ENCODE measurements around the gene SEMG1.

Gene SEMG1

DNA sequence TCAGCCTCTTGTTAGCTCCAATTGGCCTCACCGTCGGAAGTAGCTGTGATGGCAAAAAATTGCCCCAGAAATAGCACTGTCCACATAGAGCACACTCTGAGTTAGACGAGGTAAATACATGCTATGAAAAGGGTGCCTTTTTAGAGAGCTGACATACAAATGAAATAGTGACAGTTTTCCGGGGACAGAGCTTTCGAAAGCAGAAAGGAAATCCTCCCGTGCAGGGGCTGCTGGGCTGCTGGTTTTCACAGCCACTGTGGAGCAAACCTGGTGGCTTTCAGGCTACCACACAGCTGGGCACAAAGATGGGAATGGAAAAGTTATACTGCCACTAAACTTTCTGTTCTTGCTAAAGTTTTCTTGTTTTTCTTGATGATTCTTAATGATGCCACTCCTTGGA lies 39.3 kb downstream of the SEMG1 start:
- ChIA-PET CTCF (no interaction called here), POLR2A (no interaction called here)
- Histone ChIP-seq H3K27ac (ENCODE audit: insufficient read depth in 1 of 2, low read depth in 1 of 2, low read length in 2 of 2, poor library complexity in 1 of 2, severe bottlenecking in 2 of 2) (no peak overlapping the region), H3K9me3 (ENCODE audit: control extremely low read depth in 1 of 5, control insufficient read depth in 4 of 5, insufficient read depth in 2 of 5, low read depth in 1 of 5, low read length in 4 of 5) (no peaks in the 10 kb centered on the region), H3K27me3 (replicated peaks in 2 of 5; ENCODE audit: control insufficient read depth in 4 of 5, insufficient read depth in 5 of 5, low read length in 4 of 5) (peaks cover 5 to 28% (median 12%) of the 10 kb centered on the region in 5 experiments), H3K4me1 (ENCODE audit: control extremely low read depth in 1 of 4, control insufficient read depth in 4 of 4, insufficient read depth in 4 of 4, low read length in 3 of 4) (peaks cover 0 to 4% (median 0%) of the 10 kb centered on the region in 4 experiments), H3K36me3 (ENCODE audit: control insufficient read depth in 4 of 4, insufficient read depth in 4 of 4, low read length in 3 of 4) (no peaks in the 10 kb centered on the region), H3K4me3 (ENCODE audit: control insufficient read depth in 1 of 7, extremely low read depth in 1 of 7, insufficient read depth in 4 of 7, low read depth in 2 of 7, low read length in 6 of 7) (peak overlapping the region in 1 of 7 experiments; percentile 23)
- WGBS (ENCODE audit: insufficient coverage): 13% methylated on average over 4 of the region's 6 CpGs
- no peak for DNase-seq

DNA sequence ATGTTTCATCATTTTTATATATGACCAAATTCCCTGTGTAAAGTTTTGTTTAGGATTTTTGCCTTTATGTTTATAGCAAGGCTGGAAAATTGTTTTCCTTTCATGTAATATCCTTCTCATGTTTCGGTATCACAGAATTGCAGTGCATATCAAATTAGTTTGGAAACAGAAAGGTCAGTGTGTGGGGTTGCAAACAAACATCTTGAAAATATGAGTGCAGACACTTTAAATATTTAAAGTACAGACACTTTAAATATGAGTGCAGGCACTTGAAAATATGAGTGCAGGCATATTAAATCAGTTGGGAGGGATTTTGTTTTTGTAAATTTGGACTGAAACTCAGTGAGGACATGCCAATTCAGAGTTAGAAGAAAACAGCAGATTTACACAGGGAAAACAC lies 41.0 kb downstream of the SEMG1 start:
- no peak for DNase-seq
- CTCF ChIA-PET: interaction anchor here (0.7 kb wide), 1 partner anchor 48 kb away, joined by 3 read pairs; no protein-coding TSS in a partner anchor
- POLR2A ChIA-PET: no interaction called here
- Histone ChIP-seq H3K4me3 (ENCODE audit: control insufficient read depth in 1 of 7, extremely low read depth in 1 of 7, insufficient read depth in 4 of 7, low read depth in 2 of 7, low read length in 6 of 7) (no peak overlapping the region), H3K27me3 (replicated peaks in 2 of 5; ENCODE audit: control insufficient read depth in 4 of 5, insufficient read depth in 5 of 5, low read length in 4 of 5) (peaks cover 5 to 22% (median 12%) of the 10 kb centered on the region in 5 experiments), H3K4me1 (ENCODE audit: control extremely low read depth in 1 of 4, control insufficient read depth in 4 of 4, insufficient read depth in 4 of 4, low read length in 3 of 4) (peaks cover 0 to 8% (median 0%) of the 10 kb centered on the region in 4 experiments), H3K9me3 (ENCODE audit: control extremely low read depth in 1 of 5, control insufficient read depth in 4 of 5, insufficient read depth in 2 of 5, low read depth in 1 of 5, low read length in 4 of 5) (no peaks in the 10 kb centered on the region), H3K36me3 (ENCODE audit: control insufficient read depth in 4 of 4, insufficient read depth in 4 of 4, low read length in 3 of 4) (no peaks in the 10 kb centered on the region), H3K27ac (ENCODE audit: insufficient read depth in 1 of 2, low read depth in 1 of 2, low read length in 2 of 2, poor library complexity in 1 of 2, severe bottlenecking in 2 of 2) (no peak overlapping the region)
- no CpG with 5 or more reads among the region's 1 CpG for WGBS (ENCODE audit: insufficient coverage)

DNA sequence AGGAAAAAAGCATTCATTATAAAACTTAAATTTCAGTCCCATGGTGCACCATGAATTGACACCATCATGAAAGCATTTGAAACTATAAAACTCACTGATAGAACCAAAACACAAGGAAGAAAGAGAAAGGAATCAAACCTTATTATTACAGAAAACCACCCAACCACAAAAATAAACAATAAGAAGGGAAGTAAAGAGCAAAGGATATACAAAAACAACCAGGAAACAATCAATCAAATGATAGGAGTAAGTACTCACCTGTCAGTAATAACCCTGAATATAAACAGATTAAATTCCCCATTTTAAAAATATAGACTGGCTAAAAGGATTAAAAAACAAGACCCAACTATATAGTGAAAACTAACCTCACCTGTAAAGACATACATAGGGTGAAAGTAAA lies 41.8 kb downstream of the SEMG1 start:
- CTCF ChIA-PET: interaction anchor here (0.7 kb wide), 1 partner anchor 48 kb away, joined by 3 read pairs; no protein-coding TSS in a partner anchor
- DNase-seq: no peak
- POLR2A ChIA-PET: no interaction called here
- H3K27ac ChIP-seq (ENCODE audit: insufficient read depth in 1 of 2, low read depth in 1 of 2, low read length in 2 of 2, poor library complexity in 1 of 2, severe bottlenecking in 2 of 2): no peak overlapping the region
- peaks cover 3 to 22% (median 13%) of the 10 kb centered on the region in 5 experiments for H3K27me3 ChIP-seq (replicated peaks in 2 of 5; ENCODE audit: control insufficient read depth in 4 of 5, insufficient read depth in 5 of 5, low read length in 4 of 5)
- H3K4me1 ChIP-seq (ENCODE audit: control extremely low read depth in 1 of 4, control insufficient read depth in 4 of 4, insufficient read depth in 4 of 4, low read length in 3 of 4): peaks cover 0 to 8% (median 0%) of the 10 kb centered on the region in 4 experiments
- H3K9me3 ChIP-seq (ENCODE audit: control extremely low read depth in 1 of 5, control insufficient read depth in 4 of 5, insufficient read depth in 2 of 5, low read depth in 1 of 5, low read length in 4 of 5): no peaks in the 10 kb centered on the region
- no peaks in the 10 kb centered on the region for H3K36me3 ChIP-seq (ENCODE audit: control insufficient read depth in 4 of 4, insufficient read depth in 4 of 4, low read length in 3 of 4)
- no peak overlapping the region for H3K4me3 ChIP-seq (ENCODE audit: control insufficient read depth in 1 of 7, extremely low read depth in 1 of 7, insufficient read depth in 4 of 7, low read depth in 2 of 7, low read length in 6 of 7)

- Histone ChIP-seq H3K9me3 (ENCODE audit: control extremely low read depth in 1 of 5, control insufficient read depth in 4 of 5, insufficient read depth in 2 of 5, low read depth in 1 of 5, low read length in 4 of 5) (no peaks in the 10 kb centered on the region), H3K4me3 (ENCODE audit: control insufficient read depth in 1 of 7, extremely low read depth in 1 of 7, insufficient read depth in 4 of 7, low read depth in 2 of 7, low read length in 6 of 7) (no peak overlapping the region), H3K27ac (ENCODE audit: insufficient read depth in 1 of 2, low read depth in 1 of 2, low read length in 2 of 2, poor library complexity in 1 of 2, severe bottlenecking in 2 of 2) (no peak overlapping the region), H3K27me3 (replicated peaks in 2 of 5; ENCODE audit: control insufficient read depth in 4 of 5, insufficient read depth in 5 of 5, low read length in 4 of 5) (peaks cover 3 to 16% (median 6%) of the 10 kb centered on the region in 5 experiments), H3K36me3 (ENCODE audit: control insufficient read depth in 4 of 4, insufficient read depth in 4 of 4, low read length in 3 of 4) (no peaks in the 10 kb centered on the region), H3K4me1 (ENCODE audit: control extremely low read depth in 1 of 4, control insufficient read depth in 4 of 4, insufficient read depth in 4 of 4, low read length in 3 of 4) (peaks cover 0 to 4% (median 0%) of the 10 kb centered on the region in 4 experiments)
- POLR2A ChIA-PET: no interaction called here
- CTCF ChIA-PET: no interaction called here
- DNase-seq: peak in 1 of 3 donors; percentile 13
- 28% methylated on average over 4 of the region's 5 CpGs for WGBS (ENCODE audit: insufficient coverage)
These were observed 45.2 kb downstream of the SEMG1 start for GRCh38 chr20:45251884-45252560.

- H3K27me3 ChIP-seq (replicated peaks in 2 of 5; ENCODE audit: control insufficient read depth in 4 of 5, insufficient read depth in 5 of 5, low read length in 4 of 5): peaks cover under 1 to 16% (median 1%) of the 10 kb centered on the region in 5 experiments
- DNase-seq: no peak
- H3K36me3 ChIP-seq (ENCODE audit: control insufficient read depth in 4 of 4, insufficient read depth in 4 of 4, low read length in 3 of 4): no peaks in the 10 kb centered on the region
- POLR2A ChIA-PET: no interaction called here
- H3K4me1 ChIP-seq (ENCODE audit: control extremely low read depth in 1 of 4, control insufficient read depth in 4 of 4, insufficient read depth in 4 of 4, low read length in 3 of 4): peaks cover 0 to 4% (median 0%) of the 10 kb centered on the region in 4 experiments
- H3K9me3 ChIP-seq (ENCODE audit: control extremely low read depth in 1 of 5, control insufficient read depth in 4 of 5, insufficient read depth in 2 of 5, low read depth in 1 of 5, low read length in 4 of 5): no peaks in the 10 kb centered on the region
- H3K4me3 ChIP-seq (ENCODE audit: control insufficient read depth in 1 of 7, extremely low read depth in 1 of 7, insufficient read depth in 4 of 7, low read depth in 2 of 7, low read length in 6 of 7): no peak overlapping the region
- 100% methylated on average over 1 of the region's 4 CpGs for WGBS (ENCODE audit: insufficient coverage)
- CTCF ChIA-PET: no interaction called here
- H3K27ac ChIP-seq (ENCODE audit: insufficient read depth in 1 of 2, low read depth in 1 of 2, low read length in 2 of 2, poor library complexity in 1 of 2, severe bottlenecking in 2 of 2): no peak overlapping the region
These were observed 46.4 kb downstream of the SEMG1 start for GRCh38 chr20:45253261-45253660.

GRCh38 chr20:45254383-45255262 lies 47.8 kb downstream of the SEMG1 start, which contains the start of gene SLPI:
Gene SLPI, minus strand, starts transcription at chr20:45254564. Its CDS starts 21 bp downstream, at chr20:45254543.
- CTCF ChIA-PET: interaction anchor here (0.7 to 1.4 kb wide), 2 partner anchors 38 to 66 kb away, joined by 3 read pairs; no protein-coding TSS in a partner anchor

DNA sequence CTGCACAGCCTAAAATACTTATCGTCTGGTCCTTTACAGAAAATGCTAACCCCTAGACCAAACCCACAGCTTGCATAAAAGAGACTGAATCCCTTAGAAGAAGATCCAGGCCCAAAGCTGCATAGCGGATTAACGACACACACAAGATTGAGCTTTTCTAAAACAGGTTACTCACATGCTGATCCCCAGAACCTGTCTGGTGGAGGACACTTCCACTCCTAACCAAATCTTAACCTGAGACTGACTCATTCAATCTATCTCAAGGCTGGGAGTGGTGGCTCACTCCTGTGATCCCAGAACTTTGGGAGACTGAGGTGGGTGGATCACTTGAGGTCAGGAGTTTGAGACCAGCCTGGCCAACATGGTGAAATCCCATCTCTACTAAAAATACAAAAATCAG lies 50.3 kb downstream of the SEMG1 start:
- no peaks in the 10 kb centered on the region for H3K9me3 ChIP-seq (ENCODE audit: control extremely low read depth in 1 of 5, control insufficient read depth in 4 of 5, insufficient read depth in 2 of 5, low read depth in 1 of 5, low read length in 4 of 5)
- CTCF ChIA-PET: no interaction called here
- WGBS (ENCODE audit: insufficient coverage): 100% methylated on average over 3 of the region's 3 CpGs
- POLR2A ChIA-PET: no interaction called here
- H3K4me1 ChIP-seq (ENCODE audit: control extremely low read depth in 1 of 4, control insufficient read depth in 4 of 4, insufficient read depth in 4 of 4, low read length in 3 of 4): peaks cover 0 to 1% (median 0%) of the 10 kb centered on the region in 4 experiments
- H3K27ac ChIP-seq (ENCODE audit: insufficient read depth in 1 of 2, low read depth in 1 of 2, low read length in 2 of 2, poor library complexity in 1 of 2, severe bottlenecking in 2 of 2): no peak overlapping the region
- no peaks in the 10 kb centered on the region for H3K36me3 ChIP-seq (ENCODE audit: control insufficient read depth in 4 of 4, insufficient read depth in 4 of 4, low read length in 3 of 4)
- DNase-seq: no peak
- peaks cover 0 to 18% (median 0%) of the 10 kb centered on the region in 5 experiments for H3K27me3 ChIP-seq (replicated peaks in 2 of 5; ENCODE audit: control insufficient read depth in 4 of 5, insufficient read depth in 5 of 5, low read length in 4 of 5)
- no peak overlapping the region for H3K4me3 ChIP-seq (ENCODE audit: control insufficient read depth in 1 of 7, extremely low read depth in 1 of 7, insufficient read depth in 4 of 7, low read depth in 2 of 7, low read length in 6 of 7)

More at GRCh38 chr20:45254383-45255262, 47.8 kb downstream of the SEMG1 start, which contains the start of gene SLPI:
- POLR2A ChIA-PET: no interaction called here
- Histone ChIP-seq H3K9me3 (ENCODE audit: control extremely low read depth in 1 of 5, control insufficient read depth in 4 of 5, insufficient read depth in 2 of 5, low read depth in 1 of 5, low read length in 4 of 5) (no peaks in the 10 kb centered on the region), H3K4me3 (ENCODE audit: control insufficient read depth in 1 of 7, extremely low read depth in 1 of 7, insufficient read depth in 4 of 7, low read depth in 2 of 7, low read length in 6 of 7) (no peak within 1 kb of the TSS), H3K27me3 (replicated peaks in 2 of 5; ENCODE audit: control insufficient read depth in 4 of 5, insufficient read depth in 5 of 5, low read length in 4 of 5) (peaks cover 0 to 16% (median 1%) of the 10 kb centered on the region in 5 experiments), H3K27ac (ENCODE audit: insufficient read depth in 1 of 2, low read depth in 1 of 2, low read length in 2 of 2, poor library complexity in 1 of 2, severe bottlenecking in 2 of 2) (no peak within 1 kb of the TSS), H3K36me3 (ENCODE audit: control insufficient read depth in 4 of 4, insufficient read depth in 4 of 4, low read length in 3 of 4) (no peaks in the 10 kb centered on the region), H3K4me1 (ENCODE audit: control extremely low read depth in 1 of 4, control insufficient read depth in 4 of 4, insufficient read depth in 4 of 4, low read length in 3 of 4) (peaks cover 0 to 4% (median 0%) of the 10 kb centered on the region in 4 experiments)
- DNase-seq: peak in 2 of 3 donors; percentile 6 to 10
- WGBS (ENCODE audit: insufficient coverage): 56% methylated on average over 4 of the region's 7 CpGs

All from common myeloid progenitor, CD34-positive (primary cell).